Activated naive CD8-positive, alpha-beta T cell (primary cell): ENCODE results near the gene PDRG1.

Source experiments
- H3K27ac Mint-ChIP-seq: one replicate; pipeline ENCODE4 v1.8.0; 2021; ENCODE audit warnings: mixed read lengths
- H3K27me3 Mint-ChIP-seq: one replicate; pipeline ENCODE4 v1.8.0; 2021; ENCODE audit warnings: mixed read lengths
- H3K36me3 Mint-ChIP-seq: one replicate; pipeline ENCODE4 v1.8.0; 2021; ENCODE audit warnings: mixed read lengths
- H3K4me1 Mint-ChIP-seq: one replicate; pipeline ENCODE4 v1.8.0; 2021; ENCODE audit warnings: low read depth, mixed read lengths
- H3K4me3 Mint-ChIP-seq: one replicate; pipeline ENCODE4 v1.8.0; 2021; ENCODE audit warnings: mild to moderate bottlenecking, mixed read lengths
- H3K9me3 Mint-ChIP-seq: one replicate; pipeline ENCODE4 v1.8.0; 2021; ENCODE audit warnings: low read depth, mixed read lengths

The PDRG1 gene

GRCh38 chr20:31910071-31910803, 41.6 kb downstream of the PDRG1 start:
- Mint-ChIP-seq H3K4me3 (no peak overlapping the region), H3K27ac (no peak overlapping the region), H3K4me1 (no peaks in the 10 kb centered on the region), H3K27me3 (no peaks in the 10 kb centered on the region), H3K9me3 (no peaks in the 10 kb centered on the region), H3K36me3 (no peaks in the 10 kb centered on the region)

GRCh38 chr20:31909253-31910070, 42.4 kb downstream of the PDRG1 start:
- H3K27ac Mint-ChIP-seq = no peak overlapping the region
- H3K4me3 Mint-ChIP-seq = no peak overlapping the region
- H3K4me1 Mint-ChIP-seq = no peaks in the 10 kb centered on the region
- no peaks in the 10 kb centered on the region for H3K27me3 Mint-ChIP-seq
- H3K9me3 Mint-ChIP-seq = no peaks in the 10 kb centered on the region
- no peaks in the 10 kb centered on the region for H3K36me3 Mint-ChIP-seq

GRCh38 chr20:31908424-31908823, 43.4 kb downstream of the PDRG1 start:
- Mint-ChIP-seq H3K36me3 (no peaks in the 10 kb centered on the region), H3K9me3 (no peaks in the 10 kb centered on the region), H3K27ac (no peak overlapping the region), H3K27me3 (no peaks in the 10 kb centered on the region), H3K4me3 (no peak overlapping the region), H3K4me1 (no peaks in the 10 kb centered on the region)

GRCh38 chr20:31908016-31908415, 43.8 kb downstream of the PDRG1 start:
- Mint-ChIP-seq H3K27me3 (no peaks in the 10 kb centered on the region), H3K4me1 (no peaks in the 10 kb centered on the region), H3K9me3 (no peaks in the 10 kb centered on the region), H3K4me3 (no peak overlapping the region), H3K36me3 (no peaks in the 10 kb centered on the region), H3K27ac (no peak overlapping the region)

- Mint-ChIP-seq H3K36me3 (no peaks in the 10 kb centered on the region), H3K27me3 (no peaks in the 10 kb centered on the region), H3K4me3 (no peak overlapping the region), H3K4me1 (no peaks in the 10 kb centered on the region), H3K27ac (no peak overlapping the region), H3K9me3 (no peaks in the 10 kb centered on the region)
These were observed 44.8 kb downstream of the PDRG1 start for GRCh38 chr20:31907046-31907445.

- Mint-ChIP-seq H3K9me3 (no peaks in the 10 kb centered on the region), H3K4me3 (no peak overlapping the region), H3K4me1 (no peaks in the 10 kb centered on the region), H3K27me3 (no peaks in the 10 kb centered on the region), H3K36me3 (no peaks in the 10 kb centered on the region), H3K27ac (no peak overlapping the region)
These were observed 45.8 kb downstream of the PDRG1 start for GRCh38 chr20:31906001-31906400.

GRCh38 chr20:31903627-31904386, 48.0 kb downstream of the PDRG1 start:
- Mint-ChIP-seq H3K27ac (no peak overlapping the region), H3K9me3 (no peaks in the 10 kb centered on the region), H3K36me3 (no peaks in the 10 kb centered on the region), H3K4me1 (no peaks in the 10 kb centered on the region), H3K4me3 (no peak overlapping the region), H3K27me3 (peaks cover 3% of the 10 kb centered on the region)

- Mint-ChIP-seq H3K9me3 (no peaks in the 10 kb centered on the region), H3K36me3 (no peaks in the 10 kb centered on the region), H3K27me3 (peaks cover 5% of the 10 kb centered on the region), H3K4me1 (no peaks in the 10 kb centered on the region), H3K4me3 (no peak overlapping the region), H3K27ac (no peak overlapping the region)
These were observed 50.2 kb downstream of the PDRG1 start for GRCh38 chr20:31901615-31902014.

GRCh38 chr20:31897541-31897940, 54.3 kb downstream of the PDRG1 start:
- no peak overlapping the region for H3K27ac Mint-ChIP-seq
- no peaks in the 10 kb centered on the region for H3K4me1 Mint-ChIP-seq
- no peak overlapping the region for H3K4me3 Mint-ChIP-seq
- no peaks in the 10 kb centered on the region for H3K36me3 Mint-ChIP-seq
- H3K9me3 Mint-ChIP-seq = no peaks in the 10 kb centered on the region
- H3K27me3 Mint-ChIP-seq = peaks cover 9% of the 10 kb centered on the region

GRCh38 chr20:31896049-31896448, 55.8 kb downstream of the PDRG1 start:
- H3K4me3 Mint-ChIP-seq = no peak overlapping the region
- no peaks in the 10 kb centered on the region for H3K4me1 Mint-ChIP-seq
- H3K27me3 Mint-ChIP-seq = peaks cover 11% of the 10 kb centered on the region
- no peaks in the 10 kb centered on the region for H3K9me3 Mint-ChIP-seq
- H3K27ac Mint-ChIP-seq = no peak overlapping the region
- H3K36me3 Mint-ChIP-seq = no peaks in the 10 kb centered on the region

- Mint-ChIP-seq H3K4me1 (no peaks in the 10 kb centered on the region), H3K9me3 (no peaks in the 10 kb centered on the region), H3K36me3 (no peaks in the 10 kb centered on the region), H3K27me3 (peaks cover 8% of the 10 kb centered on the region), H3K27ac (no peak overlapping the region), H3K4me3 (no peak overlapping the region)
These were observed 56.7 kb downstream of the PDRG1 start for GRCh38 chr20:31894980-31895675.
